HepG2 (cell line): Measurements from ENCODE around the gene MCOLN1. TPM values are rescaled to one million over a fixed set of nuclear protein-coding genes. Genes with fewer than 3 reads are reported as not detected.

Experiments used
- ATAC-seq: fragments of 200-7000 bp; cut with Tn5 transposase; 3 replicates; pipeline ENCODE4 v1.9.1; 2020; ENCODE audit warnings: mild to moderate bottlenecking, moderate library complexity
- BruUV-seq: library from RNA; stranded (reverse); fragments of 400-500 nt; replicated peaks from 2 replicates; lab custom pipeline; 2021; lab: Mats Ljungman, UMichigan
- CTCF ChIA-PET: fragments of 300-600 bp; formaldehyde crosslinking; extraction: SDS; loops from one replicate; lab custom pipeline; 2021; ENCODE audit warnings: low total read pairs, inconsistent platforms, low intra/inter-chr PET ratio; lab: Yijun Ruan, JAX
- POLR2A ChIA-PET: fragments of 350-600 bp; sonication (Branson Sonifier 250); formaldehyde crosslinking; loops from one replicate; lab custom pipeline; 2020; ENCODE audit warnings: antibody characterized with exemption, inconsistent platforms; lab: Yijun Ruan, JAX
- DNase-seq: peaks from one replicate; pipeline ENCODE4 v3.0.0-alpha.2; 2015; ENCODE audit warnings: low spot score
- FAIRE-seq: peaks from 3 replicates; lab custom pipeline; 2011; peaks lifted over from hg19 to GRCh38; lab: Jason Lieb, UNC
- H2AFZ ChIP-seq: one replicate; pipeline ENCODE4 v1.6.1; 2011; ENCODE audit warnings: low read length, inconsistent platforms
- H3K27ac ChIP-seq: fragments of 300-600 bp; 3 replicates; pipeline ENCODE4 v1.8.0; 2011; ENCODE audit warnings: mixed run types, mild to moderate bottlenecking, mixed read lengths, low read length, inconsistent platforms; ENCODE audit not compliant: insufficient read depth; ENCODE audit errors: extremely low read length
- H3K27me3 ChIP-seq, 2 experiments: fragments of 200-600 bp in 1 of 2; 2 replicates in 1 of 2; 3 replicates in 1 of 2; pipeline versions ENCODE4 v1.6.0 to v1.8.0; 2011; ENCODE audit warnings: low read length in 2 of 2, mild to moderate bottlenecking in 2 of 2, moderate library complexity in 2 of 2, inconsistent platforms in 1 of 2; ENCODE audit not compliant: insufficient read depth in 2 of 2, control insufficient read depth in 1 of 2
- H3K36me3 ChIP-seq, 2 experiments: fragments of 200-600 bp in 1 of 2; replicated peaks in 1 of 2; 2 replicates in 1 of 2; 3 replicates in 1 of 2; pipeline versions ENCODE4 v1.5.1 to v1.8.0; 2011; ENCODE audit warnings: low read length in 2 of 2, inconsistent platforms in 1 of 2; ENCODE audit not compliant: insufficient read depth in 2 of 2, control insufficient read depth in 1 of 2
- H3K4me1 ChIP-seq: 2 replicates; pipeline ENCODE4 v1.5.1; 2012; ENCODE audit warnings: low read length, inconsistent platforms; ENCODE audit not compliant: insufficient read depth
- H3K4me2 ChIP-seq: 2 replicates; pipeline ENCODE4 v1.6.0; 2011; ENCODE audit warnings: low read depth, low read length, inconsistent platforms
- H3K4me3 ChIP-seq, 3 experiments: fragments of 200-600 bp in 1 of 3; sonication (generic), shearing (Covaris generic) in 1 of 3; replicated peaks in 1 of 3; 2 replicates each; pipeline ENCODE4 v1.5.1; 2011 to 2016; ENCODE audit warnings: low read length in 3 of 3, inconsistent platforms in 2 of 3, low read depth in 2 of 3, mild to moderate bottlenecking in 2 of 3, control low read depth in 1 of 3, mixed read lengths in 1 of 3; ENCODE audit not compliant: insufficient read depth in 1 of 3
- H3K79me2 ChIP-seq: one replicate; pipeline ENCODE4 v1.6.1; 2011; ENCODE audit warnings: low read length, inconsistent platforms; ENCODE audit not compliant: insufficient read depth
- H3K9ac ChIP-seq: 2 replicates; pipeline ENCODE4 v1.6.0; 2011; ENCODE audit warnings: mild to moderate bottlenecking, low read depth, low read length, inconsistent platforms; ENCODE audit not compliant: insufficient read depth
- H3K9me3 ChIP-seq: 2 replicates; pipeline ENCODE4 v1.5.1; 2012; ENCODE audit warnings: mild to moderate bottlenecking, low read length
- H4K20me1 ChIP-seq: 2 replicates; pipeline ENCODE4 v1.6.0; 2011; ENCODE audit warnings: inconsistent platforms, mild to moderate bottlenecking, low read length, moderate library complexity; ENCODE audit not compliant: insufficient read depth
- FOXJ3 ChIP-seq: sonication (generic); formaldehyde crosslinking; IDR thresholded peaks from 2 replicates; pipeline ENCODE4 v1.4.0; 2020; ENCODE audit warnings: missing genetic modification reagents, mild to moderate bottlenecking, borderline replicate concordance
- NCOR1 ChIP-seq: fragments of 200-600 bp; sonication (generic); IDR thresholded peaks from 2 replicates; pipeline ENCODE4 v1.7.0; 2017; ENCODE audit warnings: antibody characterized with exemption, low read length, borderline replicate concordance
- PATZ1 ChIP-seq: sonication (generic); formaldehyde crosslinking; IDR thresholded peaks from 2 replicates; pipeline ENCODE4 v1.4.0; 2020; ENCODE audit warnings: missing genetic modification reagents
- PITX1 ChIP-seq: sonication (generic); formaldehyde crosslinking; IDR thresholded peaks from 2 replicates; pipeline ENCODE4 v1.5.1; 2020; ENCODE audit warnings: mild to moderate bottlenecking, missing genetic modification reagents
- PPARG ChIP-seq: conservative IDR thresholded peaks from 2 replicates; pipeline ENCODE4 v1.6.1; 2016; ENCODE audit warnings: missing biosample characterization, missing genetic modification reagents
- REXO4 ChIP-seq: sonication (generic); formaldehyde crosslinking; IDR thresholded peaks from 2 replicates; pipeline ENCODE4 v1.8.0; 2022; ENCODE audit warnings: missing genetic modification reagents, mild to moderate bottlenecking, borderline replicate concordance
- RFX3 ChIP-seq: IDR thresholded peaks from 2 replicates; pipeline ENCODE4 v1.6.1; 2016; ENCODE audit warnings: missing biosample characterization, missing genetic modification reagents
- SKI ChIP-seq: fragments of 450-650 bp; IDR thresholded peaks from one replicate; pipeline ENCODE4 v1.6.1; 2018; ENCODE audit warnings: mild to moderate bottlenecking; ENCODE audit not compliant: partially characterized antibody
- SOX13 ChIP-seq, 3 experiments: fragments of 450-650 bp in 1 of 3; sonication (generic) in 1 of 3; formaldehyde crosslinking in 1 of 3; IDR thresholded peaks in 2 of 3; conservative IDR thresholded peaks in 1 of 3; 2 replicates each; pipeline versions ENCODE4 v1.5.0 to v1.6.1; 2016 to 2020; ENCODE audit warnings: antibody characterized with exemption in 1 of 3, mild to moderate bottlenecking in 1 of 3, missing compliant biosample characterization in 1 of 3, missing genetic modification reagents in 1 of 3, moderate library complexity in 1 of 3
- ZBTB10 ChIP-seq: sonication (generic); formaldehyde crosslinking; IDR thresholded peaks from 2 replicates; pipeline ENCODE4 v1.4.0; 2020; ENCODE audit warnings: missing genetic modification reagents, borderline replicate concordance
- ZNF124 ChIP-seq: sonication (generic); formaldehyde crosslinking; IDR thresholded peaks from 2 replicates; pipeline ENCODE4 v1.4.0; 2020; ENCODE audit warnings: missing genetic modification reagents
- ZNF24 ChIP-seq: fragments of 450-650 bp; IDR thresholded peaks from 2 replicates; pipeline ENCODE4 v1.6.1; 2017; ENCODE audit warnings: antibody characterized with exemption, mild to moderate bottlenecking
- ZNF383 ChIP-seq: sonication (generic); formaldehyde crosslinking; IDR thresholded peaks from 2 replicates; pipeline ENCODE4 v1.4.0; 2020; ENCODE audit warnings: missing genetic modification reagents, mild to moderate bottlenecking, borderline replicate concordance
- ZNF761 ChIP-seq: sonication (generic); formaldehyde crosslinking; conservative IDR thresholded peaks from 2 replicates; pipeline ENCODE4 v1.4.0; 2020; ENCODE audit warnings: mild to moderate bottlenecking, missing genetic modification reagents
- ZNF790 ChIP-seq: sonication (generic); formaldehyde crosslinking; IDR thresholded peaks from 2 replicates; pipeline ENCODE4 v1.8.0; 2022; ENCODE audit warnings: missing genetic modification reagents, mild to moderate bottlenecking, borderline replicate concordance
- ZNF891 ChIP-seq: sonication (generic); formaldehyde crosslinking; IDR thresholded peaks from 2 replicates; pipeline ENCODE4 v1.5.0; 2020; ENCODE audit warnings: mild to moderate bottlenecking, missing genetic modification reagents
- ZSCAN29 ChIP-seq: sonication (generic); formaldehyde crosslinking; conservative IDR thresholded peaks from 2 replicates; pipeline ENCODE4 v1.4.0; 2020; ENCODE audit warnings: mild to moderate bottlenecking, missing genetic modification reagents
- WGBS: methylation state at CpG from one replicate; pipeline ENCODE4 v1.1.6; 2017; ENCODE audit warnings: low lambda C conversion rate; 5-methylcytosine and 5-hydroxymethylcytosine counted together
- in situ Hi-C: cut with HindIII; loops from 2 replicates; pipeline ENCODE4 v1.10.0; 2017; ENCODE audit warnings: low pct_unique_long_range_greater_than_20kb; ENCODE audit not compliant: extremely low pct_ligation_motif_present
- intact Hi-C: fragments of 100-400 bp; cut with micrococcal nuclease; formaldehyde crosslinking; loops from one replicate; pipeline ENCODE4 v1.10.0; 2022; ENCODE audit not compliant: unreplicated experiment
- polyA plus RNA-seq, 8 experiments: library from polyadenylated mRNA; depleted of rRNA in 3 of 8; stranded (reverse) in 7 of 8; unstranded in 1 of 8; fragments of >200 nt; fragmentation: Illumina TruSeq in 4 of 8; extraction: Trizol in 4 of 8; gene quantifications; 2 replicates each; pipeline versions ENCODE4 v1.2.1 to v1.2.3, GENCODE V29; 2011 to 2016; ENCODE audit warnings: low read depth in 4 of 8, missing spikeins in 1 of 8, mixed read lengths in 1 of 8; ENCODE audit not compliant: insufficient read depth in 1 of 8
- total RNA-seq, 5 experiments: library from RNA; depleted of rRNA; stranded (reverse); fragments of >200 nt; fragmentation: Illumina TruSeq; extraction: Trizol; gene quantifications; 2 replicates each; pipeline ENCODE4 v1.2.3, GENCODE V29; 2016; ENCODE audit warnings: low read depth in 1 of 5

Gene MCOLN1
- total and polyA plus RNA-seq, 2 of the 13 experiments (the other 11 are each of a cell fraction or from before 2014, with no cell fraction given) = 3.4 to 15.7 TPM

GRCh38 chr19:7489609-7490044, 32.8 kb upstream of the MCOLN1 start:
- 34% methylated on average over 11 of the region's 11 CpGs for WGBS
- TF ChIP-seq ZNF124 (CRISPR knock-in tag) (no peak), ZSCAN29 (CRISPR knock-in tag) (0 out of 2 replicates have a peak, but pooled peaks have one; percentile 23), ZNF24 (no peak), NCOR1 (peak; percentile 56; the same call in 1 of the 2 replicates), SKI (no peak), ZNF761 (CRISPR knock-in tag) (no peak), REXO4 (no peak), PITX1 (peak; percentile 21; the same call in 1 of the 2 replicates), SOX13 (IDR thresholded peaks at IDR 0.05) (no peak), SOX13 (CRISPR knock-in tag; conservative IDR thresholded peaks at IDR 0.05 in 1 of 2, IDR thresholded peaks at IDR 0.05 in 1 of 2) (no peak), ZNF891 (CRISPR knock-in tag) (no peak), PATZ1 (0 out of 2 replicates have a peak, but pooled peaks have one; percentile 11), FOXJ3 (CRISPR knock-in tag) (peak; percentile 27; the same call in 1 of the 2 replicates), PPARG (0 out of 2 replicates have a peak, but pooled peaks have one; percentile 25), ZNF790 (CRISPR knock-in tag) (no peak), ZBTB10 (CRISPR knock-in tag) (0 out of 2 replicates have a peak, but pooled peaks have one; percentile 38), ZNF383 (CRISPR knock-in tag) (no peak), RFX3 (CRISPR knock-in tag) (no peak)

More at GRCh38 chr19:7489609-7490044, 32.8 kb upstream of the MCOLN1 start:
- Histone ChIP-seq H3K9me3 (no peaks in the 10 kb centered on the region), H3K27me3 (no peaks in the 10 kb centered on the region), H3K4me2 (peak overlapping the region; percentile 53), H3K36me3 (no peaks in the 10 kb centered on the region), H2AFZ (no peak overlapping the region), H3K27ac (peak overlapping the region; percentile 45), H4K20me1 (no peaks in the 10 kb centered on the region), H3K4me3 (no peak overlapping the region), H3K9ac (no peak overlapping the region; the same call in 1 of the 2 replicates), H3K79me2 (no peaks in the 10 kb centered on the region), H3K4me1 (peaks cover 59% of the 10 kb centered on the region)
- BruUV-seq = no TSS peak
- ChIA-PET POLR2A (interaction anchor here (0.7 kb wide), 1 partner anchor 515 kb away, joined by 3 read pairs; no protein-coding TSS in a partner anchor), CTCF (no interaction called here)
- FAIRE-seq (peak; percentile 56), ATAC-seq (no peak), DNase-seq (no peak)
- in situ Hi-C loops (no loop called here), intact Hi-C loops (loop anchor here (10.0 kb wide), 1 partner anchor 95 kb away; no protein-coding TSS in a partner anchor)
